GM12872 (cell line): ENCODE measurements around the gene KLLN.

Experiments
- CTCF ChIP-seq: IDR thresholded peaks from 3 replicates; pipeline ENCODE4 v1.5.1; 2011; ENCODE audit warnings: low read depth, mild to moderate bottlenecking, low read length, moderate library complexity; ENCODE audit not compliant: insufficient read depth

KLLN gene

DNA sequence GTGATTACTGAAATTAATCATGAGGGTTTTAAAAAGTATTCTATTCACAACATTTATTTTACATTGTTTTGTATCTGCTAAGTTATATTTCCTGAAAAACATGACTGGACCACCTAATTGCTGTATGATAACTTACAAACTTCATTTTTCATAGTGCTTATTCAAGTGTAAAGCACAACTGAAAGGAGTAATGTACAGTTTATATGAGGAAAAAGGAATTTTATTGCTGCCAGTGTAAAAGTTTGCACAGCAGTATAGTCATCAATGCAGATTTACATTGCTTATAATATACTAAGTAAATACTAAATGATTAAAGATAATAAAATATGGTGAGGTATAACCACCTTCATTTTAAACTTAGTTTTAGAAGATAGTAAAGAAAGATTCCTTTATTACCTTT lies 4.1 kb upstream of the KLLN start:
- TF ChIP-seq CTCF: no peak

DNA sequence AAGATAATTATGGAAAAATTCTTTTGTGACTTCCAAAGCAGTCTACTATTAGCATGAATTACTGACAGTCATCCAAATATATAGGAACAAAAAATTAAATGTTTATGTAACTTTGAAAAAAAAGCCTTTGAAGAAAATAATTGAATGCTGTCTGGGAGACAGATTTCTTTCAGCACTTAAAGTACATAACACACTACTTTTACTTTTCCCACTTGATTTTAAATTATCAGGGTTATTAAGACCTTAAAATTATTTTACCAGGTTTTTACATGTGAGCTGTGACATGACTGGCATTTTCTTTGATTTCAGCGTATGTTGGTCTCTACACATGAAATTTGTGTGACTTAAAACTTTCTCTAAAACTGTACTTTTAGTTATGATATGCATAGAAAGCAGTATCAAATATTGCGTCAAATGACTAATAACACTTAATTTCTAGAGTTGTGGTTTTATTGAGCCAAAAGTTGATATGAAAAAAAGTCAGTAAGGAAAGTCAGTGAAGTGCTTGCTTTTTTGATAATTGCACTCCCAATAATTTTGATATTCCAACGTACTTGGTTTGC lies 3.2 kb upstream of the KLLN start:
- no peak for TF ChIP-seq CTCF

- TF ChIP-seq CTCF: no peak
Observed at GRCh38 chr10:87865241-87865881, 2.0 kb upstream of the KLLN start.

GRCh38 chr10:87864496-87865059 lies 1.2 kb upstream of the KLLN start:
- TF ChIP-seq CTCF: no peak

- TF ChIP-seq CTCF: no peak
Observed at GRCh38 chr10:87862679-87863052, 667 bp downstream of the KLLN start.

DNA sequence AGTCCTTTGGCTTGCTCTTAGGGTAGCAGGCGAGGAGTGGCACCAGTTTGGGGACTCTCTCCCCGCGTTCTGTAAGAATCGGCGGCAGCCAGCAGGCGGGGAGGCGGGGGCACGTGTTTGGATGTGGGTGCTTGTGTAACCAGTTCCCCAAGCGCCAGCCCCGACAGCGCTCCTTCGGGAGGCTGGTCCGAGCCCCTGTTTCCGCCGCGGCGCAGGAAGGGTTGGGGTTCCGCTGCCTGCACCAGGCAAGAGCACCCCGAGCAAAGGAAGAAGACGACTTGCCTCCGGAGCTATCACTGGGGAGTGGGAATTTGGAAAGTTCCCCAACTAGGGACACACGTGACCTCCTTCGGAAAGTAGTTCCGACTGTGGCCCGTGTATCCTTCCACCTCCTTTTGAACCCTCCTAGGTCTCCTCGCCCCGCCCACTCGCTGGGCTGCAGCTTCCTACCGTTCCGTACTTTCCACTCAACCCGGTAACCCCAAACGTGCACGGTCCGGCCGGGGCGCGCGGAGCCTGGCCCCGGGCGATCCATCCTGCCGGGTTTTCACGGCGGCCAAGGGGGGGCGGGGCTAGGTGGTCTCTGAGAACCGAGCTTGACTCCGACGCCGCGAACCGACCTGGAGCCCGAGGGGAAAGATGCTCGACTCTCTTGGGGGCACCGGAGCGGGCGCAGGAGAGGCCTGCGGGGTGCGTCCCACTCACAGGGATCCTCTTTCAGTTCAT lies 1.2 kb downstream of the KLLN start:
- TF ChIP-seq CTCF: 0 out of 3 replicates have a peak, but pooled peaks have one; percentile 1

- TF ChIP-seq CTCF: peak; percentile 23; the same call in 1 of the 3 replicates
Observed at GRCh38 chr10:87861566-87861952, 1.8 kb downstream of the KLLN start.
